GM15510 (cell line): Measurements from ENCODE around the gene LRRC51.

ENCODE experiments used
- POLR2A ChIP-seq: IDR thresholded peaks from 3 replicates; pipeline ENCODE4 v1.6.1; 2011; ENCODE audit warnings: borderline replicate concordance; ENCODE audit not compliant: insufficient read length; ENCODE audit errors: extremely low read depth

LRRC51 gene

DNA sequence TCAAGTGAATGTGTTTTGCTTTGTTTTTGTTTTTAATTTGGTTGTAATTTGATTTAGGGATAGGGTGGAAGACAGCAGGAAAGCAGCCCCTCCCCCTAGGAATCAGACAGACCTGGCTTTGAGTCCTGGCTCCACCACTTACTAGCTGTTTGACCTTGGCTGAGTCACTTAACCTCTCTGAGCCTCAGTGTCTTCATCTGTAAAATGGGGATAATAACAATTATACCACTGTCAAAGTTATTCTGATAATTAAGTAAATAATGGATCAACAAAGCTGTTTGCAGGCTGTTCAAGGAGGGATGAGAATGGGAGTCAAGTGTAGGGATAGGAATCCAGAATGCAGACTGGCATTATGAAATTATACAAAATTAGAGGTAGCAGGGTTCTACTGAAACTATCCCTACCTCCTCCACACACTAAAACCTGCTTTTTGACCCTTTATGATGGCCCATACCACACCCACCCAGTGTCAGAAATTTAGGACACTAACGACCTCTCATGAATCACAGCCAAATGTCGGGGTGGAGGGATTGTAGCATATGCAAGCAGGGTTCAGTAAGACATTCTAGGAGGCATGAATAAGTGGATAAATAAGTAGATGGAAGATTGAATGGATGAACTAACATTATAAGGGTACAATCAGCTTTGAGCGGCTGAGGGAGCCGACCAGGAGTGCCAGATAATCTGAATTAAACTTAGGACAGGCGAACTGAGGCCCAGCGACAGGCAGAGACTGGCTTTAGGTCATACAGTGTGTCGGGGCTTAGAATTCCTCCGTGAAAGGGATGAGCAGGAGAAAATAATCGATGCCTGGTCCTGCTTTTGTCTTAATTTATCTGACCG is 30.9 kb downstream of the LRRC51 start:
- no peak for TF ChIP-seq POLR2A

DNA sequence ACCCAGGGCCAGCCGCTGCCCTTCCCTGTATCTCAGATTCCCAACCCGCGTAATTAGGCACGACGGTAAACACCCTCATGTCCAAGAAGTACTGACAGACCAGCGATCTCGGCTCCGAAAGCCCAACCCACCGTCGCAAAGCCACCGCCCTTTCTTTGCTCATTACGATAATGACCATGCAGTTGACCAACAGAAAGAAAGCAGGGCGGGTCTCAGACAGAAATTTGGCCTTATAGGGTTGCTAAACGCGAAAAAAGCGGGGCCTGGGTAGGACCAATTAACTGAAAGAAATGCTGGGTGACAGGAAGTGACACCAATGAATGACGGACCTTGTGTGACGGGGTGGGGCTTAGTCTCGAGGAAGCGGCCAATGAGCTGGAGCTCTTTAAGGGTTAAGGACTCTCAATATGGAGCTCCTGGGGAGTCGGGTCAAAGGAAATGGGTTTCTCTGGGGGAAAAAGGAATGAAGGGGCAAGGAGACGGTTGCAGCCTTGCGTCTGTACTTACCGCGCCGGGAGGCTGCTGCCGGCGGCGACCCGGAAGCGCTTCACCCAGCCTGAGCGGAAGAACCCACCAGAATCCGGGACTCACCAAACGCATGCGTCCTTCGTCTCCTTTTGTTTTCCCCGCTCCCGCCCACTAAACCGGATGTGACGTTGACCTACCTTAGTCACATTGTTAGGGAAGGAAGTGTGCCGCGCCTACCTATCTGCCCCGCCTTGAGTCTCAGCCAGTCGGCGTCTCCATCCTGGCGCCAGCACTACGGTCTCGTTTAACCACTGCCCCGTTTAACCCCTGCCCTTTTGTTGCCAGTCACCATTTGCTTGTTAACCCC is 31.7 kb downstream of the LRRC51 start, which contains the start of gene ANAPC15:
Gene ANAPC15 (minus strand): TSS at position 553 of the 835 bp plus-strand sequence. CDS start 1,419 bp downstream, outside the sequence.
- peak; percentile 98 for TF ChIP-seq POLR2A

DNA sequence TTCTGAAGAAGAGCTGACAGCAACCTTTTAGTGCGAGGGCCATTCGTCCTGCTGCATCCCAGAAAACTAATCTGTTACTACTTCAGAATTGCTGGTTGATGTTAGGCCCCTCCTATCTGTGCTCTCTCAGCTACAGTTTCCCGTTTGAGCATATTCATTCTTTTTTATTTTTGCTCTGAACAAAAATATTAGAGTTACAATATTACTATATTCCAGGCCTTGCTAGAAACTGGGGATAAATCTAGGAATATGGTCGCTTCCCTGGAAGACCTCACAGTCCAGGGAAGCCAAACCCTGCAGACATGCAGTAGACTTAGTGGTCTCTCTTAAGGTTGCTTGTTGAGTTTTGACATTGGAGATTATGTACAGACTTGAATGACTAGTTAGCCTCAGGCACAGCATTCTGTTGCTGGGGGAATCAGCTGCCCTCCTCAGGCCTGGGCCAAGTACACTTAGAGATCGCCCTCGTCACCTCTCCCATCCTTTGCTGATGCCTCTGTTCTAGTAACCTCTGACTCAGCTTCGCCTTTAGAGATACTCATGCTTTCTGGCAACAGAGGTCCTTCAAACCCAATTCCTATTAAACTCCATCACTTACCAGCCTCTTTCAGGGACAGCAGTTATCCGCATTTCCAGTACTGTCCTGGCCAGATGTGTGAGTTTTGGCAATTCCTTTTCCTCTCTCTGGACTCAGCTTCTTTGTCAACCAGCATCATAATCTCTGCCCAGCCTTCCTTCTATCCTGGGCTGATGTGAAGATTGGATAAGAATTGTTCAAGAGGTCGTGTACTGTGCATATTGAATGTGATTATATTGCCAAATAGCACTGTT is 32.5 kb downstream of the LRRC51 start:
- no peak for TF ChIP-seq POLR2A

DNA sequence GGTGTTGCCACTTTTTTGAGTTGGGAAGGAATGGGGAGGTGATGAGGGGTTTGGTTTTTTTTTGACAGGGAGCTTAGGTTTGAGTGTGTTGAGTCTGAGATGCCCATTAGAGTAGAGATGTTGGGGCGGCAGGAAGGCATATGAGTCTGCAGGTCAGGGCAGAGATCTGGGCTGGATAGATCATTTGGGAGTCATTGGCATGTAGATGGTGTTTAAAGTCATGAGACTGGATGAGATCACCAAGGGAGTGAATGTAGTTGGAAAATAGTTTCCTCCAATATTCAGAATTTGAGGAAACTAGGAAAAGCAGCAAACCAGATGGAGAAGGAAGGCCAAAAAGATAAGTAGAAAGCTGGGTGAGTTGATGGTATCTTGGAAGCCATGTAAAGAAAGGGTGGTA is 33.9 kb downstream of the LRRC51 start:
- TF ChIP-seq POLR2A, result no peak

DNA sequence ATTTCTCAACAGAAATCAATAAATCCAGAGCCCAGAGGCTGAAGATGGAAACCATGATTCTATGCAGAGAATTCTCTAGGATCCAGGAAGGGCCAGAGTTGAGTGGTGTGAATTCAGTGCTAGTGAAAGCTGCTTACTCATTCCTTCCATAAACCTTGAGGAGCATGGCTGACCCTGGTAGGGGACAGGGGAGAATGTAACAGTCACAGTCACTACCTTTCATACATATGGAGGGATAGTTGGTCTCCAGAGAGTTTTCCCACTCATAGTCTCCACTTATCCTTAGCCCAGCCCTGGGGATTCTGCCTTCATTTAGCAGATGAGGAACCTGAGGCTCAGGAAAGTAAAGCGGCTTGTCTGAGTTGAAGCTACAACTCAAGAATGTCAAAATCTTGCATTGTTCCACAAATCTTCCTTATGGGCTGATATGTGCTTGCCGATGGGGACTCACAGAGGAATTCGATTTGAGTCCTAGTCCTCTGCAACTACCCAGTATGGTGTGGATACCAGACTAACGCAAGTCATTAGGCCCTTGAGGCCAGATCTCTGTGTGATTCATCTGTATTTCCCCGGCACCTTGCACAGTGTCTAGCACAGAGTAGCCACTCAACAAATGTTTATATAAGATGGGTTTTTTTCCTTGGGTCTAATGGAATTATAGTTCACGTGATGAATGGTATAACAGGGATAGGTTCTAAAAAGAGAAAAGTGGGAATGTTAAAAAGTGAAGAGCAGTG is 35.5 kb downstream of the LRRC51 start:
- no peak for TF ChIP-seq POLR2A

DNA sequence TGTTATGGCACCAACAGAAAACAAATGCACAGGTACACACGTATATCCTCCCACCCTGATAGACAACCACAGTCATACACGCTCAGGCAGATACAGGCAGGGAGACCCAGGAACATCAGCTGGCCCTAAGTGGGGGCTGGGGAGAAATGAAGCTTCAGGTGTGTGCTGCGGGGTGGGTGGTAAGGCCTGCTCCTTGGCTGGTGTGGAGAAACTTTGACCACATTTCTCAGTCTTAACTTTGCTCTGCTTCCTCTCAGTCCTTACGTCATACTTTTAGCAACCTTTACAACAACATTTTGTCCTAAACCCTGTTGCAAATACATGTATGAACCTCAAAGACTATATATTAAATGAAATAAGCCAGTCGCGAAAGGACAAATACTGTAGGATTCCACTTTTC is 38.5 kb downstream of the LRRC51 start:
- TF ChIP-seq POLR2A, result no peak

DNA sequence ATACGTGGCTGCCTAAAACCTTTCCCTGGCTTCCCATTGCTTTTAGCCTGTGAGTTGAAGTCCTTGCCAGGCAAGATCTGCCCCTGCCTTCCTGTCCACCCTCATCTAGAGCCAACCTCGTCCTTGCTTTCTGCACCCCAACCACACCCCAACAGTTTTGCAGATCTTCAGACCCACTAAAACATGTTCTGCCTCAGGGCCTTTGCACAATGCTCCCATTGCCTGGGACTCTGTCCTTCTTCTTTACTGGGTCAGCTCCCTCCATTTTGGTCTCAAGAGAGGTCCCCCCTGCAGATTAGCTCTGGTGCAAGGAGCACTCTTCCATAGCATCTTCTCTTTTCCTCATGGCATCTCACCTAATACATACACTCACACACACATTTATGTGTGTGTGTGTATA is 40.3 kb downstream of the LRRC51 start:
- TF ChIP-seq POLR2A, result no peak

DNA sequence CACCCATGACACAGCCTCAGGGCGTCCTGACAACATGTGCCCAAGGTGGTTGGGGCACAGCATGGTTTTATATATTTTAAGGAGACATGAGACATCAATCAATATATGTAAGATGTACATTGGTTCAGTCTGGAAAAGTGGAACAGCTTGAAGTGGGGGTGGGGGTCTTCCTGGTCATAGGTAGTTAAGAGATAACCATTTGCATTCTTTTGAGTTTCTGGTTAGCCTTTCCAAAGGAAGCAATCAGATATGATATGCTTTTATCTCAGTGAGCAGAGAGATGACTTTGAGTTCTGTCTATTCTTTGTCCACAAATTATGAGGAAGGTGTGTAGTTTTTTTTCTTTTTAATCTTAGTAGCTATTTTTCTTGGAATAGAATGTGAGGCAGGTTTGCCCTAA is 42.0 kb downstream of the LRRC51 start:
- no peak for TF ChIP-seq POLR2A

DNA sequence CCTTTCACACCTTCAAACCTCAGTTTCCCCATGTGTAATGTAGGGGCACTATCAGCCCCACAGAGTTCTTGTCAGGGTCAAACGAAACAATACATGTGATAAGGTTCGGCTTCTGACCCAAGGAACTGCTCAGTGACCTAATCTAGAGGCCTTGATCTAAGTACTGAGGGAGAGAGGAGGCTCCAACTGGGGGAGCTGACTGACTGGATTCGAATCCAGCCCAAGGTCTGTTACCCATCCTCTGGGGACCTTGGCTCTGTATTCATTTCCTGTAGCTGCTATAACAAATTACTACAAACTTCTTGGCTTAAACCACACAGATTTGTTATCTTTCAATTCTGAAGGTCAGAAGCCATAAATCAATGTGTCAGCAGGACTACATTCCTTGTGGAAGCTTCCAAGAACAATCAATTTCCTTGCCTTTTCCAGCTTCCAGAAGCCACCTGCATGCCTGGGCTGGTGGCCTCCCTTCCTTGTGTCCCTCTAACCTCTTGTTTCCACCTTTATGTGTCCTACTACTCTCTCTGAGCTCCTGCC is 42.5 kb downstream of the LRRC51 start:
- TF ChIP-seq POLR2A, result no peak

DNA sequence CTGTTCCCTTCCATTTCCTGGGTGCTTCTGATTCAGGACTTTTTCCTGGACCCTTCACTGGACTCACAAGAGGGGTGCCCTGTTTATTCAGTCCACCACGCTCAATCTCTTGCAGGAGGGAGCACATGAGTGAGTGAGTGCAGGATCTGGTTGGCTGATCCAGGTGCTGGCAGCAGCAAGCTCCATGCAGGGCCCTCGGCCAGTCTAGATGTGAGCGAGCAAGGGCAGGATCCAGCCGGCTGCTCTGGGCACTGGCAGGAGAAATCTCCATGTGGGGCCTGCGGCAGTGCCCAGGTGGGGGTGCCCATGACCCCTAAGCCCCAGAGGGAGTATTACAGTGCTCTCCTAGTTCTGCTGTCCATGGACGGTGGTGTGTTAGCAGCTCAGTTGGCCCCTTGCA is 43.4 kb downstream of the LRRC51 start:
- no peak for TF ChIP-seq POLR2A

DNA sequence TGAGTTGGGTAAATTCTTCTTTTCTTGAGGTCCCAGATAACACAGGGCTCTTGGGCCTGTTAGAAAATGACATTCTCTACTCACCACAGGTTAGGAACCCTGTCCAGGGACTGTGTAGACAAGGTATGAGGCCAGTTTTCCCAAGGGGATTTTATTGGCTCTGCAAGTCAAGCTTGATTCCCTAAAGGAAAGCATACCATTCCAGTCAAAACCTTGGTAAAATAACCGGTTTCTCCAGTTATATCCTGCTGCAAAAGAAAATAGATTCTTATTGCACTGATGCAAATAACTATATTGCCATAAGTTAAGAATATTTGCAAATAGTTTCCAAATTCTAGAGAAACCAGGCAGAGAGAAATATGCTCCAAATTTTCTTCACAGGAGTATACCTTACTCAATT is 45.3 kb downstream of the LRRC51 start:
- no peak for TF ChIP-seq POLR2A

DNA sequence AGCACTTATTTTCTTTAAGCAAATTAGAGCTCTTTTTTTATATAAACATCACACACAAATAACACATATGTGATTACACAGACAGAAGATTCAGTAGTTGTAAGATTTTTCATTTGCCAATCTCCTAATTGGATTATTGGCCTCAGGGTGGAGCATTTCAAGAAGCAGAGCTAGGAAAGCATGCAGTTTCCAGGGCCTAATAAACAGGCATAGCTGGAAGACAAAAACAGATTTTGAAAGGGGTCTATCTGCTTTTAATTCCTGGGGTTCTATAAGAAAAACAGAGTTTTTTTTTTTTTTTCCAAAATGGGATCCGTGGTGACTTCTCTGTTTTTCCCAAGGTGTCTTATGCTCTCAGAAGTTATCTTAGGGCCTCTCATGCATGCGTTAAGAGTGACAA is 47.3 kb downstream of the LRRC51 start:
- no peak for TF ChIP-seq POLR2A

DNA sequence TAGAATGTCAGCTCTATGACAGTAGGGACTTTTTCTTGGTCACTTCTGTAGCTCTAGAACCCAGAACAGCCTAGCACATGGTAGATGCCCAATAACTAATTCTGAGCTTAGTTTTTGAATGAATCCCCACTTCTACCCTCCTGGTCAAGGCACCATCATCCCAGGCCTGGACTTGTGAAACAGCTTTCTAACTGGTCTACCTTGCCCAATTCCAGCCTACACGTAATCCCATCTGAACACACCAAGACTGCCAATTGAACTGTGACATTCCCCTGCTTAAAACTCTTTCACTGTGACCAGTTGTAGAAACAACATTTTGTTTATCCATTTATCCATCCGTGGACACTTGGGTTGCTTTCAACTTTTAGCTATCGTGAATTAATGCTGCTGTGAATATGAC is 48.7 kb downstream of the LRRC51 start:
- no peak for TF ChIP-seq POLR2A

DNA sequence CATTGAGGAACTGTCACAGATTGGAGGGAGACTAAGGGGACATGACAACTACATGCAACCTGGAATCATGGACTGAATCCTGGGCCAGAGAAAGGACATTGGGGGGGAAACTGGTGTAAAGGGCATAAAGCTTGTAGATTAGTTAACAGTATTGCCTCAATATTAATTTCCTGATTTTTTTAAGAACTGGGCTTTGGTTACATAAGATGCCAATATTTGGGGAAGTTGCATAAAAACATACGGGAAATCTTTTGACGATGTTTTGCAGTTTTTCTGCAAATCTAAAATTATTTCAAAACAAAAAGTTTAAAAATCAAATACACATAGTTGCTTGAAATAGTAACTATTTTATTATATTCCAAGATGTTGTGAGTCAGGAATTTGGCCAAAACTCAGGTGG is 52.0 kb downstream of the LRRC51 start:
- no peak for TF ChIP-seq POLR2A
